Measurements from ENCODE around the gene SREBF1. TPM values are rescaled to one million over a fixed set of nuclear protein-coding genes. Genes with fewer than 3 reads are reported as not detected.

The SREBF1 gene
- polyA plus RNA-seq, 3 donors: 7.6 to 35.9 (median 10.5) TPM

DNA sequence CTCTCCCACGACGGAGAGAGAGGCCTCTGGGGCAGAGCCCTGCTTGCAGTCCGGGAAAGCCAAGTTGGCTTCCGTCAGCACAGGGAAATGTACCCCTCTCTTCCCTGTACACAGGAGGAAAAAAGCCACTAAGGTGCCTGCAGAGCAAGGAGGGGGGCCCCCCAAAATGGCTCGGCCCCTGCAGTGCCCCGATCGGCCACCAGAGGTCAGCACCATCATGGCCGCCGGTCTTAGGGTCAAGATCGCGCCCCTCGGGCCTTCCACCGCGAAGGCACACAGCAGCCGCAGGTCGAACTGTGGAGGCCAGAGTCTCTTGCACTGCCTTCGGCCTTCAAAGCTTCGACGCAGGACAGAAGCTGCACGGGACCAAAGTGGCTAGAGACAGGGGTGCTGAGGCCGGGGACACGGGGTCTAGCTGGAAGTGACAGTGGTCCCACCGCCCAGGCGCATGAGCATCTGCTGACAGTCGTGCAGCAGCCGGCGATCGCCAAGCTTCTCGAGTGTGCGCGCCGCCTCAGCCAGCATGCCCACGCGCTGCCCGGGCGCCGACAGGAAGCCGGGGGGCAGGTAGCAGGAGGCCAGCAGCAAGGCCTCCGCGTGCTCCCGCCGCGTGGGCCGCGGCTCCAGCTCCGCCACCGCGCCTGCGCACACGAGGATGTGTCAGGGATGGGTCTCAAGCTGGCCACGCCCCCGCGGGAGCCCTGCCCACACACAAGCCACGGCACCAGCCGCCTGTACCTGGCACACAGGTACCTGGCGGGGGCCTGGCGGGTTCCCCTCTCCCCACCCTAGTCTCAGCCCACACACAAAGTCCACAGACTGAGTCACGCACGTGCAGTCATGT, 24.4 kb downstream of the SREBF1 start:
- Mint-ChIP-seq H3K27ac (peak overlapping the region in 2 of 7 donors; percentile 15 to 50), H3K27me3 (ENCODE audit: low read depth in 3 of 3) (peaks cover 0 to 3% (median 3%) of the 10 kb centered on the region in 3 donors), H3K9me3 (peaks cover 0 to 2% (median 0%) of the 10 kb centered on the region in 7 donors), H3K36me3 (peaks cover 46 to 66% of the 10 kb centered on the region in 2 donors), H3K4me3 (no peak overlapping the region), H3K4me1 (no peaks in the 10 kb centered on the region)
- WGBS (ENCODE audit: insufficient coverage): 73% methylated on average over 55 of the region's 59 CpGs
- no peak overlapping the region for H2AFZ ChIP-seq (ENCODE audit: insufficient read depth, low read depth, low read length, poor library complexity, severe bottlenecking)
- no peak overlapping the region for H3K4me2 ChIP-seq (replicated peaks; ENCODE audit: extremely low read depth, low read length, poor library complexity, severe bottlenecking)
- TF ChIP-seq, protein P1, sequence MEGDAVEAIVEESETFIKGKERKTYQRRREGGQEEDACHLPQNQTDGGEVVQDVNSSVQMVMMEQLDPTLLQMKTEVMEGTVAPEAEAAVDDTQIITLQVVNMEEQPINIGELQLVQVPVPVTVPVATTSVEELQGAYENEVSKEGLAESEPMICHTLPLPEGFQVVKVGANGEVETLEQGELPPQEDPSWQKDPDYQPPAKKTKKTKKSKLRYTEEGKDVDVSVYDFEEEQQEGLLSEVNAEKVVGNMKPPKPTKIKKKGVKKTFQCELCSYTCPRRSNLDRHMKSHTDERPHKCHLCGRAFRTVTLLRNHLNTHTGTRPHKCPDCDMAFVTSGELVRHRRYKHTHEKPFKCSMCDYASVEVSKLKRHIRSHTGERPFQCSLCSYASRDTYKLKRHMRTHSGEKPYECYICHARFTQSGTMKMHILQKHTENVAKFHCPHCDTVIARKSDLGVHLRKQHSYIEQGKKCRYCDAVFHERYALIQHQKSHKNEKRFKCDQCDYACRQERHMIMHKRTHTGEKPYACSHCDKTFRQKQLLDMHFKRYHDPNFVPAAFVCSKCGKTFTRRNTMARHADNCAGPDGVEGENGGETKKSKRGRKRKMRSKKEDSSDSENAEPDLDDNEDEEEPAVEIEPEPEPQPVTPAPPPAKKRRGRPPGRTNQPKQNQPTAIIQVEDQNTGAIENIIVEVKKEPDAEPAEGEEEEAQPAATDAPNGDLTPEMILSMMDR (IDR thresholded peaks at IDR 0.05): peak; percentile 100
- no peak overlapping the region for H3K27ac ChIP-seq (ENCODE audit: low read depth in 1 of 2, low read length in 2 of 2)
- H3K27me3 ChIP-seq (ENCODE audit: control insufficient read depth in 2 of 2, insufficient read depth in 2 of 2, low read length in 2 of 2): no peaks in the 10 kb centered on the region
- H3K4me1 ChIP-seq (ENCODE audit: control insufficient read depth in 1 of 2, insufficient read depth in 2 of 2, low read length in 2 of 2): no peaks in the 10 kb centered on the region
- peaks cover 16% of the 10 kb centered on the region for H4K20me1 ChIP-seq (ENCODE audit: insufficient read depth, low read length)
- no peaks in the 10 kb centered on the region for H3K79me2 ChIP-seq (ENCODE audit: insufficient read depth, low read length)
- H3K9me3 ChIP-seq (replicated peaks in 1 of 2; ENCODE audit: control insufficient read depth in 1 of 2, insufficient read depth in 1 of 2, low read length in 2 of 2): no peaks in the 10 kb centered on the region
- peaks cover 55 to 72% of the 10 kb centered on the region in 2 donors for H3K36me3 ChIP-seq (replicated peaks in 1 of 2; ENCODE audit: control insufficient read depth in 1 of 2, insufficient read depth in 2 of 2, low read length in 2 of 2)
- no peak overlapping the region for H3K4me3 ChIP-seq (replicated peaks in 1 of 3; ENCODE audit: low read depth in 2 of 3, low read length in 3 of 3)
- H3K9ac ChIP-seq (ENCODE audit: insufficient read depth, low read length, poor library complexity, severe bottlenecking): no peak overlapping the region
- intact Hi-C loops (cut with micrococcal nuclease): loop anchor here (1.0 to 10.0 kb wide), 3 partner anchors 48 to 225 kb away; partner anchors contain the start of genes ATPAF2 (in 1 of the 2) and GID4 (in 1 of the 2)
- DNase-seq: peak; percentile 54 to 64 (median 56)

DNA sequence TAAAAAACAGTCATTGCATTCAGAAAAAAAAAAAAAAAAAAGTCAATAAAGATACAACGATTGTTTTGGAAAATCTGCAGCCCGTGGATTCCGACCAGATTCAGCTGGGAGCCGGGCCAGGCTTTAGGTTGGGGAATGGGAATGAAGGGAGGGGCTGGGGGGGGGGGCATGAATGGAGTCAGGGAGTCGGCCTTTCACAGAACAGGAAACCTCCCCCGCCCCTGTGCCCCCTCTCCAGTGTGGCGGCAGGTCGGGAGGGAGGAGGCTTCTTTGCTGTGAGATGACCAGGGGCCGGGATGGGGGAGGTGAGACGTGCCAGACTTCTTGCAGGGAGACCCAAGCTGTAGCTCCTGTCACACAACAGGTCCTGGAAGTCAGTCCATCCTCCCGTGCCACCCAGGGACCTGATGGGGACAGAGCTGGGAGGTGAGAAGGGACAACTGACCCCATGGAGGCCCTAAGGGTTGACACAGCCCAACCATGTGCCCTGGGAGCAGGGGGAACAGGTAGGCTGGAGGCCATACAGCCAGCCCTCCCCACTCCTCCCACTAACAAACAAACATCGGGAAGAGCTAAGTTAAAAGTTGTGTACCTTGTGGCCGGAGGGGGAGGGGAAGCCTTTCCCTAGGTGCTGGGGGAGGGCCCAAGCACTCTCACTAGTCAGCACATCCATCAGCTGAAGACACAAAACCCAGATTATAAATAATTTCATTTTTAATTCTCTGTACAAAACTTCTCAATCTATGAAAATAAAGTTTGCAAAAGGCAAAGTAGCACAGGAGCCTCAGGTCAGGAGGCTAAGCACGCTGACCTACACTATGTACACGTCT, 25.2 kb downstream of the SREBF1 start:
- no peak overlapping the region for H3K4me3 Mint-ChIP-seq
- intact Hi-C loops (cut with micrococcal nuclease): loop anchor here (1.0 to 10.0 kb wide), 3 partner anchors 49 to 226 kb away; partner anchors contain the start of genes ATPAF2 (in 1 of the 2) and GID4 (in 1 of the 2)

More for the DNA sequence above, 25.2 kb downstream of the SREBF1 start:
- H3K4me1 ChIP-seq (ENCODE audit: control insufficient read depth in 1 of 2, insufficient read depth in 2 of 2, low read length in 2 of 2): no peaks in the 10 kb centered on the region
- no peak overlapping the region for H3K27ac ChIP-seq (ENCODE audit: low read depth in 1 of 2, low read length in 2 of 2)
- H3K79me2 ChIP-seq (ENCODE audit: insufficient read depth, low read length): no peaks in the 10 kb centered on the region
- peaks cover 0 to 1% (median 0%) of the 10 kb centered on the region in 7 donors for H3K9me3 Mint-ChIP-seq
- no peaks in the 10 kb centered on the region for H3K9me3 ChIP-seq (replicated peaks in 1 of 2; ENCODE audit: control insufficient read depth in 1 of 2, insufficient read depth in 1 of 2, low read length in 2 of 2)
- H3K4me1 Mint-ChIP-seq: no peaks in the 10 kb centered on the region
- H3K4me2 ChIP-seq (replicated peaks; ENCODE audit: extremely low read depth, low read length, poor library complexity, severe bottlenecking): no peak overlapping the region
- H3K36me3 Mint-ChIP-seq: peaks cover 39 to 58% of the 10 kb centered on the region in 2 donors
- no peak overlapping the region for H3K9ac ChIP-seq (ENCODE audit: insufficient read depth, low read length, poor library complexity, severe bottlenecking)
- H3K36me3 ChIP-seq (replicated peaks in 1 of 2; ENCODE audit: control insufficient read depth in 1 of 2, insufficient read depth in 2 of 2, low read length in 2 of 2): peaks cover 49 to 64% of the 10 kb centered on the region in 2 donors
- no peak overlapping the region for H2AFZ ChIP-seq (ENCODE audit: insufficient read depth, low read depth, low read length, poor library complexity, severe bottlenecking)
- peak overlapping the region in 3 of 7 donors; percentile 61 to 82 (median 70) for H3K27ac Mint-ChIP-seq
- H3K27me3 ChIP-seq (ENCODE audit: control insufficient read depth in 2 of 2, insufficient read depth in 2 of 2, low read length in 2 of 2): no peaks in the 10 kb centered on the region
- no peak overlapping the region for H3K4me3 ChIP-seq (replicated peaks in 1 of 3; ENCODE audit: low read depth in 2 of 3, low read length in 3 of 3)
- 92% methylated on average over 9 of the region's 15 CpGs for WGBS (ENCODE audit: insufficient coverage)
- TF ChIP-seq, protein P1 (IDR thresholded peaks at IDR 0.05): no peak
- H3K27me3 Mint-ChIP-seq (ENCODE audit: low read depth in 3 of 3): peaks cover 0 to 3% (median 3%) of the 10 kb centered on the region in 3 donors
- peaks cover 16% of the 10 kb centered on the region for H4K20me1 ChIP-seq (ENCODE audit: insufficient read depth, low read length)
- DNase-seq: no peak

All from CD14-positive monocyte (primary cell).